GM23248 (cell line): Measurements from ENCODE around the gene KCNN1.

Experiments
- EZH2 ChIP-seq: fragments of 200-600 bp; sonication (generic); IDR thresholded peaks from 2 replicates; pipeline ENCODE4 v1.6.1; 2018; ENCODE audit warnings: antibody characterized with exemption, mild to moderate bottlenecking; ENCODE audit not compliant: insufficient read depth, poor library complexity, severe bottlenecking
- EZH2phosphoT487 ChIP-seq: fragments of 200-600 bp; sonication (generic); IDR thresholded peaks from 2 replicates; pipeline ENCODE4 v1.6.1; 2018; ENCODE audit warnings: antibody characterized with exemption, moderate library complexity, mild to moderate bottlenecking, low read depth; ENCODE audit not compliant: insufficient read depth

GRCh38 chr19:18027151-18027550, 60.2 kb downstream of the KCNN1 start:
- TF ChIP-seq EZH2 = no peak
- TF ChIP-seq EZH2phosphoT487 = no peak
